ENCODE data around the gene CAPN7. TPM values are rescaled to one million over a fixed set of nuclear protein-coding genes. Genes with fewer than 3 reads are reported as not detected.

CAPN7 gene
- total RNA-seq, 1 experiment from 2014 or later: 40.3 TPM

GRCh38 chr3:15228147-15228546 is 22.1 kb downstream of the CAPN7 start:
- TF ChIP-seq, protein P1, sequence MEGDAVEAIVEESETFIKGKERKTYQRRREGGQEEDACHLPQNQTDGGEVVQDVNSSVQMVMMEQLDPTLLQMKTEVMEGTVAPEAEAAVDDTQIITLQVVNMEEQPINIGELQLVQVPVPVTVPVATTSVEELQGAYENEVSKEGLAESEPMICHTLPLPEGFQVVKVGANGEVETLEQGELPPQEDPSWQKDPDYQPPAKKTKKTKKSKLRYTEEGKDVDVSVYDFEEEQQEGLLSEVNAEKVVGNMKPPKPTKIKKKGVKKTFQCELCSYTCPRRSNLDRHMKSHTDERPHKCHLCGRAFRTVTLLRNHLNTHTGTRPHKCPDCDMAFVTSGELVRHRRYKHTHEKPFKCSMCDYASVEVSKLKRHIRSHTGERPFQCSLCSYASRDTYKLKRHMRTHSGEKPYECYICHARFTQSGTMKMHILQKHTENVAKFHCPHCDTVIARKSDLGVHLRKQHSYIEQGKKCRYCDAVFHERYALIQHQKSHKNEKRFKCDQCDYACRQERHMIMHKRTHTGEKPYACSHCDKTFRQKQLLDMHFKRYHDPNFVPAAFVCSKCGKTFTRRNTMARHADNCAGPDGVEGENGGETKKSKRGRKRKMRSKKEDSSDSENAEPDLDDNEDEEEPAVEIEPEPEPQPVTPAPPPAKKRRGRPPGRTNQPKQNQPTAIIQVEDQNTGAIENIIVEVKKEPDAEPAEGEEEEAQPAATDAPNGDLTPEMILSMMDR (IDR thresholded peaks at IDR 0.05; ENCODE audit: insufficient read depth in 1 of 2, low read depth in 1 of 2, low read length in 1 of 2, severe bottlenecking in 1 of 2, unreplicated experiment in 1 of 2): no peak
- intact Hi-C loops (cut with micrococcal nuclease; ENCODE audit: unreplicated experiment): no loop called here
- peaks cover 24% of the 10 kb centered on the region for H3K36me3 Mint-ChIP-seq (ENCODE audit: insufficient read depth, unreplicated experiment)
- no TSS peak for BruUV-seq (replicated peaks)
- no peaks in the 10 kb centered on the region for H3K9me3 ChIP-seq
- no peaks in the 10 kb centered on the region for H3K36me3 ChIP-seq (ENCODE audit: control insufficient read depth, insufficient read depth, low read length)
- H3K27me3 ChIP-seq (replicated peaks; ENCODE audit: control insufficient read depth, insufficient read depth, low read length): no peaks in the 10 kb centered on the region
- H3K27me3 Mint-ChIP-seq (ENCODE audit: insufficient read depth, unreplicated experiment): no peaks in the 10 kb centered on the region
- no peak overlapping the region for H3K4me3 Mint-ChIP-seq (ENCODE audit: unreplicated experiment)
- H3K27ac Mint-ChIP-seq (ENCODE audit: unreplicated experiment): no peak overlapping the region
- H3K4me1 ChIP-seq: no peaks in the 10 kb centered on the region
- H3K9me3 Mint-ChIP-seq (ENCODE audit: unreplicated experiment): no peaks in the 10 kb centered on the region
- no peaks in the 10 kb centered on the region for H3K4me1 Mint-ChIP-seq (ENCODE audit: low read depth, unreplicated experiment)
- H3K4me3 ChIP-seq (ENCODE audit: low read depth, low read length): no peak overlapping the region
- CTCF ChIA-PET: no interaction called here
- POLR2A ChIA-PET: no interaction called here
- no peak for DNase-seq

GRCh38 chr3:15229262-15229661 is 23.2 kb downstream of the CAPN7 start:
- H3K4me1 Mint-ChIP-seq (ENCODE audit: low read depth, unreplicated experiment): no peaks in the 10 kb centered on the region
- TF ChIP-seq, protein P1 (IDR thresholded peaks at IDR 0.05; ENCODE audit: insufficient read depth in 1 of 2, low read depth in 1 of 2, low read length in 1 of 2, severe bottlenecking in 1 of 2, unreplicated experiment in 1 of 2): no peak
- H3K27ac Mint-ChIP-seq (ENCODE audit: unreplicated experiment): no peak overlapping the region
- H3K9me3 ChIP-seq: no peaks in the 10 kb centered on the region
- no peaks in the 10 kb centered on the region for H3K4me1 ChIP-seq
- no peaks in the 10 kb centered on the region for H3K27me3 ChIP-seq (replicated peaks; ENCODE audit: control insufficient read depth, insufficient read depth, low read length)
- H3K4me3 Mint-ChIP-seq (ENCODE audit: unreplicated experiment): no peak overlapping the region
- H3K36me3 Mint-ChIP-seq (ENCODE audit: insufficient read depth, unreplicated experiment): peaks cover 25% of the 10 kb centered on the region
- H3K9me3 Mint-ChIP-seq (ENCODE audit: unreplicated experiment): no peaks in the 10 kb centered on the region
- ChIA-PET CTCF (no interaction called here), POLR2A (no interaction called here)
- no peak for DNase-seq
- H3K36me3 ChIP-seq (ENCODE audit: control insufficient read depth, insufficient read depth, low read length): peaks cover 1% of the 10 kb centered on the region; the same call in 1 of the 2 replicates
- intact Hi-C loops (cut with micrococcal nuclease; ENCODE audit: unreplicated experiment): no loop called here
- no peaks in the 10 kb centered on the region for H3K27me3 Mint-ChIP-seq (ENCODE audit: insufficient read depth, unreplicated experiment)
- no TSS peak for BruUV-seq (replicated peaks)
- no peak overlapping the region for H3K4me3 ChIP-seq (ENCODE audit: low read depth, low read length)

- Histone ChIP-seq H3K4me1 (peaks cover 5% of the 10 kb centered on the region), H3K27me3 (replicated peaks; ENCODE audit: control insufficient read depth, insufficient read depth, low read length) (no peaks in the 10 kb centered on the region), H3K36me3 (ENCODE audit: control insufficient read depth, insufficient read depth, low read length) (no peaks in the 10 kb centered on the region), H3K4me3 (ENCODE audit: low read depth, low read length) (no peak overlapping the region), H3K9me3 (no peaks in the 10 kb centered on the region)
- Mint-ChIP-seq H3K36me3 (ENCODE audit: insufficient read depth, unreplicated experiment) (peaks cover 49% of the 10 kb centered on the region), H3K4me1 (ENCODE audit: low read depth, unreplicated experiment) (peaks cover 18% of the 10 kb centered on the region), H3K27me3 (ENCODE audit: insufficient read depth, unreplicated experiment) (no peaks in the 10 kb centered on the region), H3K27ac (ENCODE audit: unreplicated experiment) (no peak overlapping the region), H3K4me3 (ENCODE audit: unreplicated experiment) (no peak overlapping the region), H3K9me3 (ENCODE audit: unreplicated experiment) (no peaks in the 10 kb centered on the region)
- ChIA-PET CTCF (no interaction called here), POLR2A (no interaction called here)
- no TSS peak for BruUV-seq (replicated peaks)
- intact Hi-C loops (cut with micrococcal nuclease; ENCODE audit: unreplicated experiment): loop anchor here (10.0 kb wide), 1 partner anchor 137 kb away; no protein-coding TSS in a partner anchor
- TF ChIP-seq, protein P1 (IDR thresholded peaks at IDR 0.05; ENCODE audit: insufficient read depth in 1 of 2, low read depth in 1 of 2, low read length in 1 of 2, severe bottlenecking in 1 of 2, unreplicated experiment in 1 of 2): peak; percentile 19 to 48
- DNase-seq: peak; percentile 40 to 49
Measured at GRCh38 chr3:15241341-15241740, 35.3 kb downstream of the CAPN7 start.

Data from Caco-2 (cell line).